GM13976 (cell line): ENCODE data around the gene NEDD1.

ENCODE experiments used
- DNase-seq: peaks from one replicate; pipeline ENCODE4 v3.0.0; 2012; ENCODE audit warnings: low spot score
- CTCF ChIP-seq: IDR thresholded peaks from 2 replicates; pipeline ENCODE4 v1.5.1; 2012; ENCODE audit warnings: borderline replicate concordance, mild to moderate bottlenecking; ENCODE audit not compliant: insufficient read depth; ENCODE audit errors: extremely low read depth, missing control alignments, control extremely low read depth
- in situ Hi-C: fragments of 300-500 bp; cut with MboI; formaldehyde crosslinking; loops from one replicate; pipeline ENCODE4 v1.12.0; 2022; ENCODE audit warnings: low sequenced_read_pairs, mixed read lengths, inconsistent platforms; ENCODE audit not compliant: unreplicated experiment

The NEDD1 gene

GRCh38 chr12:96889273-96889933, 17.7 kb upstream of the NEDD1 start:
- in situ Hi-C loops: no loop called here
- TF ChIP-seq CTCF: no peak
- no peak for DNase-seq

GRCh38 chr12:96890331-96890730, 16.7 kb upstream of the NEDD1 start:
- no peak for TF ChIP-seq CTCF
- no peak for DNase-seq
- in situ Hi-C loops: no loop called here

- in situ Hi-C loops: no loop called here
- DNase-seq: no peak
- TF ChIP-seq CTCF: no peak
Observed at GRCh38 chr12:96892104-96892503, 15.0 kb upstream of the NEDD1 start.

GRCh38 chr12:96897421-96897820, 9.6 kb upstream of the NEDD1 start:
- in situ Hi-C loops: no loop called here
- no peak for TF ChIP-seq CTCF
- DNase-seq: no peak

GRCh38 chr12:96901175-96901574, 5.9 kb upstream of the NEDD1 start:
- TF ChIP-seq CTCF: no peak
- DNase-seq: no peak
- in situ Hi-C loops: no loop called here

- TF ChIP-seq CTCF: no peak
- DNase-seq: peak; percentile 14
- in situ Hi-C loops: no loop called here
Observed at GRCh38 chr12:96902076-96902475, 5.0 kb upstream of the NEDD1 start.
